ENCODE measurements around the gene ESCO1. TPM values are rescaled to one million over a fixed set of nuclear protein-coding genes. Genes with fewer than 3 reads are reported as not detected.
"Not testable (repeated sequence)": the region's sequence is repeated elsewhere in the genome, so short reads cannot be mapped to it uniquely, and the experiment has no call there.

ESCO1 gene
- total RNA-seq, 2 experiments from 2014 or later: 19.3 to 23.3 TPM

DNA sequence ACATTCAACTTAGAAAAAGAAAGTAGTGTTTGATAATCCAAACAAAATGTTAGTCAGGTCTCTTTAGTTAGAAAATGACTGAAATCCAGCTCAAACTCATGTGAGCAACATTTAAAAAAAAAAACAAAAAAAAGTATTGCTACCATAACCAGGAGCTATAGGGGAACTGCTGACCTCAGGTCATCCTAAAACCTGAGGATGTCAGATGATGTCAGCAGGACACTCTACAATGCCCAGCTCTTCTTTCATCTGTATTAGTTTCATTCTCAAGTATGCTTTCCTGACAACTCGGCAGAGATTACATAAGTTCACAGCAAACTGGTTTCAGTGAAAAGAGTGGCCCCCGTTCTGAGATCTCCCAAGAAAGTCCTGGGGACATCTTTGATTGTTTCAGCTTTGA is 4.2 kb upstream of the ESCO1 start:
- Mint-ChIP-seq H3K4me3 (no peak overlapping the region), H3K27me3 (peaks cover 4% of the 10 kb centered on the region), H3K27ac (no peak overlapping the region), H3K36me3 (ENCODE audit: low read depth) (no peaks in the 10 kb centered on the region), H3K9me3 (no peaks in the 10 kb centered on the region), H3K4me1 (peaks cover 12% of the 10 kb centered on the region)
- CTCF ChIA-PET: interaction anchor here (8.9 kb wide), 1 partner anchor 7 kb away, joined by 139 read pairs; the partner anchor contains the start of gene SNRPD1
- POLR2A ChIA-PET: no interaction called here
- no peak for DNase-seq

DNA sequence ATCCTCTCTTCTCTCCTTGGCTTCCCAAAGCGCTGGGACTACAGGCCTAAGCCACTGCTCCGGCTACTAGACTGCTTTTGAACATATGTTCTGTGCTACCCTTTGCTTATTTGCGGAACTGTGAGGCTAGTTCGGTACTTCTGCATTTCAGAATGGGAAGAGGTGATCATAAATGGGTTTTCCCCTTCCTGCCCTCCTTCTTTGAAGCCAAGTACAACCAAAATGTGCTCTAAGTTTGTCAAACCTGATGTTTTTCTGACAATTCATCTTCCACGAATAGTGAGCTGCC is 1.7 kb upstream of the ESCO1 start:
- Mint-ChIP-seq H3K4me1 (peaks cover 26% of the 10 kb centered on the region), H3K27ac (peak overlapping the region; percentile 62), H3K27me3 (peaks cover 4% of the 10 kb centered on the region), H3K4me3 (peak overlapping the region; percentile 10), H3K9me3 (no peaks in the 10 kb centered on the region), H3K36me3 (ENCODE audit: low read depth) (no peaks in the 10 kb centered on the region)
- ChIA-PET CTCF (interaction anchor here (8.9 kb wide), 1 partner anchor 9 kb away, joined by 139 read pairs; the partner anchor contains the start of gene SNRPD1), POLR2A (no interaction called here)
- no peak for DNase-seq

- H3K36me3 Mint-ChIP-seq (ENCODE audit: low read depth): peaks cover 3% of the 10 kb centered on the region
- POLR2A ChIA-PET: interaction anchor here (0.6 to 1.6 kb wide), 2 partner anchors 12 to 14 kb away, joined by 3 to 12 read pairs; partner anchors contain the start of gene SNRPD1
- peak; percentile 18 for DNase-seq
Measured at GRCh38 chr18:21599585-21600525, 649 bp downstream of the ESCO1 start.

DNA sequence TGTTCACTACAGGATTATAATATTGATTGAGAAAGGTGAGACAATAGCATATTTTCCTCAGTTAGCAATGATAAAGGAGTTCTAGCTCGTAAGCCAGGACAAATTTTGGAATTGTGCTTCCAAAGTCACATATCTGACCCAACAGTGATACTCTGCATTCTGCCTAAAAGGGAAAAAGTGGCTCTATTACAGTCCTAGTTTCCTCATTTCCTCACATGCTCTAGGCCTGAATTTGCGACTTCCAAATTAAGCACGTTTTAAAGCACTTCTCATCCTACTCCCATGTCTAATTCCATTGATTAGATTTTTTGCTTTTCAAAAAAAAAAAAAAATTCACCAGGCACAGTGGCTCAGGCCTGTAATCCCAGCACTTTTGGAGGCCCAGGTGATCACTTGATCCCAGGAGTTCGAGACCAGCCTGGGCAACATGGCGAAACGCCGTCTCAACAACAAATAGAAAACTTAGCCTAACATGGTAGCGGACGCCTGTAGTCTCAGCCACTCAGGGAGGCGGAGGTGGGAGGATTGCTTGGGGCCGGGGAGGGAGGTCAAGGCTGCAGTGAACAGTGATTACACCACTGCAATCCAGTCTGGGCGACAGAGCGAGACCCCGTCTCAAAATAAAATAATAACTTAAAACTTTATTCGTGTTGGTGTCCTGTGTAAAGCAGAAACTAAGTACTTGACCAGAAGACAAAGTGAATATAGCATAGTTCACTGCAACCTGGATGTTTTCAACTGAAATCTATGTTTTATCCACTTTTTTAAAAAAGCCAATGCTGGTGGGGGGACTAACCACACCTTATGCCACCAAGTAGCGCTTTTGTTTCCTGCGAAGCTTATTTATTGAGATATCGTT is 1.5 kb downstream of the ESCO1 start:
- POLR2A ChIA-PET: no interaction called here
- no peak for DNase-seq
- Mint-ChIP-seq H3K4me3 (peak overlapping the region; percentile 91), H3K9me3 (peaks cover under 1% of the 10 kb centered on the region), H3K27me3 (no peaks in the 10 kb centered on the region), H3K27ac (peak overlapping the region; percentile 99), H3K4me1 (peaks cover 34% of the 10 kb centered on the region), H3K36me3 (ENCODE audit: low read depth) (peaks cover 7% of the 10 kb centered on the region)
- CTCF ChIA-PET: interaction anchor here (1.5 to 8.9 kb wide), 4 partner anchors 9 to 19 kb away, joined by 3 to 139 read pairs (median 24); partner anchors contain the start of gene SNRPD1

More at GRCh38 chr18:21599585-21600525, 649 bp downstream of the ESCO1 start:
- Mint-ChIP-seq H3K9me3 (no peaks in the 10 kb centered on the region), H3K4me1 (peaks cover 30% of the 10 kb centered on the region), H3K4me3 (peak overlapping the region; percentile 91), H3K27ac (peak overlapping the region; percentile 99), H3K27me3 (peaks cover 2% of the 10 kb centered on the region)
- CTCF ChIA-PET: interaction anchor here (0.6 to 8.9 kb wide), 35 partner anchors 10 to 1666 kb away, joined by 3 to 139 read pairs (median 4); partner anchors contain the start of genes ABHD3, MIB1 and SNRPD1

DNA sequence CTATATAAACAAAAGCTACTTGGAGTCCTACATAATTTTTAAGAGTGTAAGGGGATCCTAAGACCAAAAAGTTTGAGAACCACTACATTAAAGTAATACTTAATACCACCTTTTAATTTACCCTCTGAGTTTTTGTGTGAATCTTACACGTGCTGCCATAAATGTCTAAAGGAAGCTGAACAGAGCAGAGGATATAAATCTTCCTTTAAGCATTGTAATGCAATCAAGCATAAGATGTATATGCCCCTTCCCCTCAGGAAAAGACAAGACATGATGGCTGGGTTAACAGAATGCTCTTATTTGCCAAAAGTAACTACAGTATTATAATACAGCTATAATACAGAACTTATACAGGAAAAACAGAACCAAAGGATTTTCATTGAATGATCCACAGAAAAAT is 2.9 kb downstream of the ESCO1 start:
- H3K4me1 Mint-ChIP-seq: peaks cover 37% of the 10 kb centered on the region
- POLR2A ChIA-PET: interaction anchor here (0.7 kb wide), 1 partner anchor 38 kb away, joined by 4 read pairs; no protein-coding TSS in a partner anchor
- no peak overlapping the region for H3K27ac Mint-ChIP-seq
- no peak overlapping the region for H3K4me3 Mint-ChIP-seq
- no peak for DNase-seq
- no peaks in the 10 kb centered on the region for H3K27me3 Mint-ChIP-seq
- CTCF ChIA-PET: interaction anchor here (0.8 to 8.9 kb wide), 3 partner anchors 14 to 29 kb away, joined by 3 to 139 read pairs (median 4); partner anchors contain the start of gene SNRPD1
- H3K36me3 Mint-ChIP-seq (ENCODE audit: low read depth): peaks cover 10% of the 10 kb centered on the region
- peaks cover 2% of the 10 kb centered on the region for H3K9me3 Mint-ChIP-seq

DNA sequence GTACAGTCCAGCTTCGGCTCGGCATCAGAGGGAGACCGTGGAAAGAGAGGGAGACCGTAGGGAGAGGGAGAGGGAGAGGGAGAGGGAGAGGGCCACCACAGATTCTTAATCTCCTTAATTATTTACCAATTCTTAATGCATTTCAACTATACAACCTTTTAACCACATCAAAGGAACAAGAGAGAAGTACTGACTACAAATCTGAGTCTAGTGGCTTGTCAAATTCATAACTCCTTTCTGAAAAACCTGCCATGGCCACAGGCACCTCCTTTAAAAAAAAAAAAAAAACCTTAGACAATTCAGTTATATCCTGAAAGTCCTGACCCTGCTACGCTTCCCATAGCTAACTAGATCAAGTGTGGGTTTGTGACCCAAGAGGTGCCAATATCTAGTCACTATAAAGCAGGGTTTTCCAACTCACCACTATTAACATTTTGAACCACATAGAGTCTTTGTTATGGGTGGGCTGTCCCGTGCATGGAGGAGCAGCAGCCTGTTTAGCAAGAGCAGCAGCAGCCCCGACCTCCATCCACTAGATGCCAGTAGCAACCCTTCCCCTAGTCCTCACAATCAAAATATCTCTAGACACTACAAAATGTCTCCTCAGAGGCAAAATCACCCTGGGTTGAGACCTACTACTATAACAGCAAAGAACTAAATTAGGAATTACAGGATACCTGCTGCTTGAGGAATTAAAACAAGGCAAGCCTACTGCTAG is 6.8 kb downstream of the ESCO1 start:
- POLR2A ChIA-PET: no interaction called here
- DNase-seq: no peak
- CTCF ChIA-PET: interaction anchor here (0.6 kb wide), 1 partner anchor 12 kb away, joined by 4 read pairs; no protein-coding TSS in a partner anchor

GRCh38 chr18:21592361-21592760 is 8.1 kb downstream of the ESCO1 start:
- CTCF ChIA-PET, H3K4me3 Mint-ChIP-seq, POLR2A ChIA-PET, DNase-seq, H3K9me3 Mint-ChIP-seq, H3K27me3 Mint-ChIP-seq, H3K27ac Mint-ChIP-seq: not testable (repeated sequence)
- Mint-ChIP-seq H3K36me3 (ENCODE audit: low read depth) (peaks cover 26% of the 10 kb centered on the region), H3K4me1 (peaks cover 17% of the 10 kb centered on the region)

More for the DNA sequence above, 6.8 kb downstream of the ESCO1 start:
- Mint-ChIP-seq H3K4me1 (peaks cover 24% of the 10 kb centered on the region), H3K9me3 (peaks cover 7% of the 10 kb centered on the region), H3K4me3 (no peak overlapping the region), H3K27ac (no peak overlapping the region), H3K36me3 (ENCODE audit: low read depth) (peaks cover 26% of the 10 kb centered on the region), H3K27me3 (no peaks in the 10 kb centered on the region)

- CTCF ChIA-PET: no interaction called here
Measured at GRCh38 chr18:21584391-21584790, 16.1 kb downstream of the ESCO1 start.

GRCh38 chr18:21575656-21576055 is 24.8 kb downstream of the ESCO1 start:
- Mint-ChIP-seq H3K4me3 (no peak overlapping the region), H3K36me3 (ENCODE audit: low read depth) (peaks cover 57% of the 10 kb centered on the region), H3K27ac (no peak overlapping the region), H3K4me1 (peaks cover 8% of the 10 kb centered on the region), H3K27me3 (no peaks in the 10 kb centered on the region), H3K9me3 (no peaks in the 10 kb centered on the region)
- ChIA-PET POLR2A (no interaction called here), CTCF (interaction anchor here (3.4 kb wide), 1 partner anchor 25 kb away, joined by 12 read pairs; the partner anchor contains the start of gene ESCO1)
- DNase-seq: no peak

More at GRCh38 chr18:21584391-21584790, 16.1 kb downstream of the ESCO1 start:
- DNase-seq: no peak
- Mint-ChIP-seq H3K36me3 (ENCODE audit: low read depth) (peaks cover 7% of the 10 kb centered on the region), H3K4me1 (peaks cover under 1% of the 10 kb centered on the region), H3K9me3 (peaks cover 2% of the 10 kb centered on the region), H3K27me3 (no peaks in the 10 kb centered on the region), H3K27ac (no peak overlapping the region), H3K4me3 (no peak overlapping the region)
- POLR2A ChIA-PET: no interaction called here

- DNase-seq: no peak
- Mint-ChIP-seq H3K36me3 (ENCODE audit: low read depth) (peaks cover 59% of the 10 kb centered on the region), H3K27me3 (no peaks in the 10 kb centered on the region)
Measured at GRCh38 chr18:21571772-21572171, 28.7 kb downstream of the ESCO1 start.

GRCh38 chr18:21559195-21559594 is 41.3 kb downstream of the ESCO1 start:
- Mint-ChIP-seq H3K27me3 (no peaks in the 10 kb centered on the region), H3K36me3 (ENCODE audit: low read depth) (peaks cover 34% of the 10 kb centered on the region), H3K4me3 (no peak overlapping the region), H3K4me1 (no peaks in the 10 kb centered on the region), H3K27ac (no peak overlapping the region), H3K9me3 (no peaks in the 10 kb centered on the region)
- DNase-seq: no peak
- ChIA-PET CTCF (no interaction called here), POLR2A (interaction anchor here (0.6 kb wide), 1 partner anchor 39 kb away, joined by 4 read pairs; no protein-coding TSS in a partner anchor)

More at GRCh38 chr18:21571772-21572171, 28.7 kb downstream of the ESCO1 start:
- POLR2A ChIA-PET: no interaction called here
- H3K4me3 Mint-ChIP-seq: no peak overlapping the region
- CTCF ChIA-PET: no interaction called here
- peaks cover 4% of the 10 kb centered on the region for H3K4me1 Mint-ChIP-seq
- no peaks in the 10 kb centered on the region for H3K9me3 Mint-ChIP-seq
- peak overlapping the region; percentile 11 for H3K27ac Mint-ChIP-seq

DNA sequence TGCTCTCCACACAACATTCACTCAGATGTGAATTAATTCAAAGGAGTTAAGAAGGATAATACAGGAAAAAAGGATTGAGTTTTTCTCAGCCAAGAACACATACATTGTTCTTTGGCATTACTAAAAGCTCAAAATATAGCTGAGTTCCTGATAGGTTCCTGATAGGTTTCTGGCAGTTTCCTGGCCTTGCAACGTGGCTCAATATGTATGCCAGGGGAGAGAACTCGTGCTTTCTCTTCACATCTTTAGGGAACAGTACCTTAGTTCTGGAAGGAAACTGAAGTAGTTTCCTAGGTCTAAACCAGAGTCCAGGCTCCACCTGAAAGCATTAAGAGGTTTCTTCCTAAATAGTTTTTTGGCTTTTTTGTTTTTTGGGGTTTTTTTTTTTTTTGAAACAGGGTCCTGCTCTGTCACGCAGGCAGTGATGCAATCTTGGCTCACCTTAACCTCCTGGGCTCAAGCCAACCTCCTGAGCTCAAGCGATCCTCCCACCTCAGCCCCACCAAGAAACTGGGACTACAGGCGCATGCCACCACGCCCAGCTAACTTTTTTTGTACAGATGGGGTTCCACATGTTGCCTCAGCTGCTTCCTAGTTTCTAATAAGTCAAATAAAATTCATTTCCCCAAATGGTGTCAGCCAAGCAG is 42.8 kb downstream of the ESCO1 start:
- Mint-ChIP-seq H3K9me3 (no peaks in the 10 kb centered on the region), H3K36me3 (ENCODE audit: low read depth) (peaks cover 32% of the 10 kb centered on the region), H3K4me3 (no peak overlapping the region), H3K4me1 (no peaks in the 10 kb centered on the region), H3K27ac (no peak overlapping the region), H3K27me3 (no peaks in the 10 kb centered on the region)
- POLR2A ChIA-PET: no interaction called here
- CTCF ChIA-PET: no interaction called here
- no peak for DNase-seq
